Stimulated activated CD8-positive, alpha-beta memory T cell treated with anti-CD3 and anti-CD28 coated beads, Interleukin-15, amount 100 ng/mL, for 4 hours (primary cell): Measurements from ENCODE around the gene CHSY1.
A peak's percentile ranks its signal among the peaks of the same experiment; 100 is the strongest.
"Not testable (repeated sequence)": the region's sequence is repeated elsewhere in the genome, so short reads cannot be mapped to it uniquely, and the experiment has no call there.

ENCODE experiments used
- DNase-seq, 2 donors: peaks; one replicate each; pipeline ENCODE4 v3.0.0-alpha.2; 2020; ENCODE audit warnings: low read depth in 2 of 2

Gene CHSY1

GRCh38 chr15:101251830-101252820, at the start of gene CHSY1:
Gene CHSY1, minus strand, starts transcription at chr15:101252048. Its CDS starts 592 bp downstream, at chr15:101251456.
- peak; percentile 73 to 80 for DNase-seq

- DNase-seq = no peak
These were observed 44.9 kb upstream of the CHSY1 start for GRCh38 chr15:101296418-101297405.

- DNase-seq = no peak
These were observed 43.8 kb upstream of the CHSY1 start for GRCh38 chr15:101295607-101296161.

- peak; percentile 92 to 94 for DNase-seq
These were observed 43.1 kb upstream of the CHSY1 start, which contains the start of gene SNRPA1 for GRCh38 chr15:101294731-101295606. Gene SNRPA1, minus strand, starts transcription at chr15:101295248. Its CDS starts 70 bp downstream, at chr15:101295178.

- no peak for DNase-seq
These were observed 41.3 kb upstream of the CHSY1 start for GRCh38 chr15:101293122-101293521.

- no peak for DNase-seq
These were observed 37.2 kb upstream of the CHSY1 start for GRCh38 chr15:101288905-101289513.

- not testable (repeated sequence) for DNase-seq
These were observed 35.5 kb upstream of the CHSY1 start for GRCh38 chr15:101287342-101287741.

GRCh38 chr15:101286471-101287114, 34.7 kb upstream of the CHSY1 start:
- DNase-seq = no peak

GRCh38 chr15:101283931-101284330, 32.1 kb upstream of the CHSY1 start:
- DNase-seq = no peak

GRCh38 chr15:101280007-101280406, 28.2 kb upstream of the CHSY1 start:
- no peak for DNase-seq

GRCh38 chr15:101277943-101278564, 26.2 kb upstream of the CHSY1 start:
- no peak for DNase-seq

GRCh38 chr15:101277038-101277822, 25.4 kb upstream of the CHSY1 start, which contains the start of gene SELENOS:
Gene SELENOS, minus strand, starts transcription at chr15:101277485. Its CDS starts 68 bp downstream, at chr15:101277417.
- DNase-seq = peak; percentile 72 to 80

GRCh38 chr15:101276501-101277037, 24.7 kb upstream of the CHSY1 start:
- no peak for DNase-seq

GRCh38 chr15:101275018-101275417, 23.2 kb upstream of the CHSY1 start:
- no peak for DNase-seq

- DNase-seq = no peak
These were observed 21.7 kb upstream of the CHSY1 start for GRCh38 chr15:101273534-101273933.

- DNase-seq = no peak
These were observed 20.7 kb upstream of the CHSY1 start for GRCh38 chr15:101272584-101272983.

- no peak for DNase-seq
These were observed 17.8 kb upstream of the CHSY1 start for GRCh38 chr15:101269479-101270223.
